GM19193 (cell line): ENCODE results near the gene VSX1.

Experiments used
- POLR2A ChIP-seq: IDR thresholded peaks from 4 replicates; pipeline ENCODE4 v1.6.1; 2011; ENCODE audit not compliant: insufficient read depth, insufficient read length; ENCODE audit errors: extremely low read depth

The VSX1 gene

DNA sequence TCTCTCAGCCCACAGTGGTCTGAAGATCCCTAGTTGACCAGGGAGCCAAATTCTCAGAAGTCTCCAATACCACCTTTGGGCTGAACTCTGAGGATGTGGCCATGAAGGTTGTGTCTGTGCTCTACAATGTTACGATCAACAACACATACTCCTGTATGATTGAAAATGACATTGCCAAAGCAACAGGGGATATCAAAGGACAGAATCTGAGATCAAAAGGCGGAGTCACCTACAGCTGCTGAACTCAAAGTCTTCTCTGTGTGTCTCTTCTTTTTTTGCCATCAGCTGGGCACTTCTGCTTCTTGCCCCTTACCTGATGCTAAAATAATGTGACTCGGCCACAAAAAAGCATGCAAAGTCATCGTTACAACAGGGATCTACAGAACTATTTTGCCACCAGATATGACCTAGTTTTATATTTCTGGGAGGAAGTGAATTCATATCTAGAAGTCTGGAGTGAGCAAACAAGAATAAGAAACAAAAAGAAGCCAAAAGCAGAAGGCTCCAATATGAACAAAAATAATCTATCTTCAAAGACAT, 17.7 kb upstream of the VSX1 start:
- no peak for TF ChIP-seq POLR2A

DNA sequence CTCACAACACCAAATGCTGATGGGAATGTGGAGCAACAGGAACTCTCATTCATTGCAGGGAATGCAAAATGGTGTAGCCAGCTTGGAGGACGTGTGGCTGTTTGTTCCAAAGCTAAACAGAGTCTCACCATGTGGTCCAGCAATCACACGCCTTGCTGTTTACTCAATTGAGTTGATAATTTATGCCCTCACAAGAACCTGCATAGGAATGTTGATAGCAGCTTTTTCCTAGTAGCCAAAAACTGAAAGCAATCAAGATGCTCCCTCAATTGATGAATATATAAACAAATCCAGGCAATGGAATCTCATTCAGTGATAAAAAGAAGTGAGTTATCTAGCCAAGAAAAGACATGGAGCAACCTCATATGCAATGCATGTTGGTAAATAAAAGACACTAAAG, 15.6 kb upstream of the VSX1 start:
- TF ChIP-seq POLR2A = no peak

GRCh38 chr20:25090492-25091429, 8.8 kb upstream of the VSX1 start:
- no peak for TF ChIP-seq POLR2A

GRCh38 chr20:25089662-25090061, 7.7 kb upstream of the VSX1 start:
- no peak for TF ChIP-seq POLR2A

GRCh38 chr20:25089096-25089495, 7.2 kb upstream of the VSX1 start:
- TF ChIP-seq POLR2A = no peak

DNA sequence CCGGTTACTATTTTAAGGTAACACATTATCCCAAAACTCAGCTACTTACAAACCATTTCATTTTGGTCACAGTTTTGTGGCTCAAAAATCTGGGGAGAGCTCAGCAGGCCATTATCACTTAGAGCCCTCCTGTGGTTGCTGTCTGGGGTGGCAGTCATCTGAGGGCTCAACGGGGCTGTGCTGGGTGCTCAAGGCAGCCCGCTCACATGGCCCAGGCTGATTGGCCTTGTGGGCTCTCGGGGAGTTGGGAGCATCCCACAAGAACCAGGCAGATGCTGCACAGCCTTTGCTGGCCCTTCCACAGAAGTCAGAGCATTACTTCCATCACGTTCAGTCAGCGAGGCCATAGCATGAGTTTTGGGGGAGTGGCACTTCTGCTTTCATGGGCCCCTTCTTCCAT, 6.3 kb upstream of the VSX1 start:
- TF ChIP-seq POLR2A = no peak

GRCh38 chr20:25087186-25087929, 5.4 kb upstream of the VSX1 start:
- TF ChIP-seq POLR2A = no peak

DNA sequence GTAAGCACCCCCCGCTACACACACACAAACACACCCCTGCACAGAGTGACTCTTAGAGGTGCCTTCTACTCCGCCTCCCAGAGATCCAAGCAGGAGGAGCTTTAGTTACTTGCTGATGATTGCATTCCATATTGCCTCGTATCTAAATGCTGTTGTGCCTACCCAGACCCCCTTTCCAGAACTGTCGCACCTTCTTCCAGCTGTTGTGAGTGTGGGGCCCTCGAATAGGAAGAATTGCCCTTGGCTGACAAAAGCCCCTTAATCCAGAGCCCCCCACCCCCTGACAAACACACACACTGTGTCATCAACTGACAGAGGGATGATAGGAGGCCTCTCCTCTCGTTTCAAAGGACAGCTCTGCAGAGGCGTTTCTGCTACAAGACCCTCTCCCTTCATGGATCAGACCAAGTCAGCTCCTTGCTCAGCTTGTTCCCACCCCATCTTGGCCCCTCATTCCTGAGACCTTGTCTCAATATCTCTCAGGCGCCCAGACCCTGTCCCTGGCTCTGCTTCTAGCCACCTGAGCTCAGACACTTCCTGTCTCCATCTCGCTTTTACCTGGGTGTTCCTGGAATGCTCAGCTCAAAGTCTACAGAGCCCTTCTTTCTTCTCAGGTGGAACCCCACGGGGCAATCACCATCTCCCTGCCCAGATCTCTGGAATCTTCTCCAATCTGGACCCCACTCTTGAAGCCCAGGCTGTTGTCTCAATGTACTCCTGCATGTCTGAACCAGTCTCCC, 4.0 kb upstream of the VSX1 start:
- TF ChIP-seq POLR2A = no peak

DNA sequence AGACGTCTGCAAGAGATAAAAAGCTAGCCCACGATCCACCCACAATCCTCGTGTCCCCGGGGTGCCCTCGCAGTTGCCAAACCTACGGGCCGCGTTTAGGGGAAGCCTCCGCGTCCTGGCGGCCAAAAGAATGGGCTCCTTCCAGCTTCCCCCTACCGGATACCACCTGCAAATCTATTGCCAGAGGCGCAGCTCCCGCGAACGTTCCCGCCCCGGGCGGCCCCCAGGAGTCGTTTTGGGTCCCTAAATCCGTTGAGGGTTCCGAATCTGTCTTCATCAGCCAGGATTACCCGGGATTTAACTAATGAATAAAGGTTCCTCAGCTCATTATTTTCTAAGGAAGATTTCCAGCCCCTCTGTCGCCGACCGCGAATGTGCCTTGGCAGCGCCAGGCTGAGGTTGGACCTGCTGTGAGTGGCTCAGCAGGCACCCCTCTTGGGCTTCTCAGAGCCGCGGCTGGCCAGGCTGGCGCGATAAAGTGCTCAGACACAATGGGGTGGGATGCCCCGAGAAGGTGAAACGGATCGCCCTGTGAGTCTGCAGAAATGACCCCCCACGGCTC, 2.8 kb upstream of the VSX1 start:
- TF ChIP-seq POLR2A = no peak

DNA sequence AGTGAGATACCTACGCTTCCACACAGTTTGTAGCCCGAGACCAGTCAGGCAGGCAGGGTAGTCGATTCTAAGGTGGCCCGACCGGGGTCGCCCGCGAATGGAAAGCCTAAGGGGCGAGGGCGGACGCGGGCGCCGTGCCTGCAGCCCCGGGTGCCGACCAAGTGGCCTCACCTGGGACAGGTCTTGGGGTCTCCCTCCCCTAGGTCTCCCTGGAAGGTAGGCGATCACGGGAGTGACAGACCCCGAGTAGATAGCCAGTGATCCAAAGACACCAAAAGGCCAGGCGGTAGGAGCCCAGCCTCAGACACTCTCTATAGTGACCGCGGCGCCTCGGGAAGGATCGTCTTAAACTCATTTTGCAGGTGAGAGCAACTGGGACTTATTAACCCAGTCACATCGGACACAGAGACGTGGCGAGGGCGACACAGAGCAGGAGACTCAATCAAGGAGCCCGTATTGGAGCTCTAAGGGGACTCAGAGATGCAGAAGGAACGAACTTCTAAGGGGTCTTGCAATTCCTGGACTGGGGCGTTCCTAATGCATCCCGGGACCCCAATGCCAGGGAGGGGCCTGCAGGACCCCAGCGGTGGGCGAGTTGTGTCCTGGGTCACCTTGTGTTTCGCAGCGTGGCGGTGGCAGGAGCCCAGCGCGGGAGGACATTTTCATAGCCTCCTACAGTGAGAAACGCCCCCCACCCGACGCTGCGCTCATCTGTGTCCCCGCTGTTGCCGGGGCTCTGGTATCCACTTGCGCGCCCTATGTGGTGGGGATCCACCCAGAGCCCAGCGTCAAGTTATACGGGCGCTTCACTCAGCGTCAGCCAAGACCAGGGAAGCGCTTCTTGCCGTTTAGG, 2.1 kb upstream of the VSX1 start:
- no peak for TF ChIP-seq POLR2A

DNA sequence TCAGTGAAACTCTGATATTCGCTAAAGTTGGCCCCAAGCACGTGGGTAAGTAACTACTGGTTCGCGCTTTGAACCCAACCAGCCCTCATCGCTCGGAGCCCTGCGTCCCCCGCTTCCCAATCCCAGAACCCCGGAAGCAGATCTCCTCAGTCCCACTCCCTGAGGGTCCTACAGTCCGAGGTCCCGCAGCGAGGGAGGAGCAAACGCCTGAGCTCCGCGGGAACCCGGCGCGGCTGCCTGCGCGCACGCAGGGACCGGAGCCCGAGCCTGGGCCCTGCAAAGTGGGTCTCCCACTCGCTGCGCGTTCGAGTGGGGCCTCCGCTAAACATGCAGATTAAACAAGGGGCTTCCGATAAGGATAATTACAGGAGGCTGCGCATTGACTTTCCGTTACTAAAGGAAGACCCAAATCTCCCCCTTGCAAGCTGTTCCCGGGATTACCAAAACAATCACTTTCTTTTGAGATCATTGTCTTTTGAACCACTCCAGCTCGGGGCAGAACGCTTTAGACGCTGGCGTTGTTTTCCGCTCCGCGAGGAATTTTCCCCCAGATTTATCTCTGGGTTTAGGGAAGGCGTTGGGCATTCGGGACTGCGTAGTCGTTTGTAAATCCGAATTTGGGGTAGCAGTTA, 1.3 kb upstream of the VSX1 start:
- TF ChIP-seq POLR2A = no peak

DNA sequence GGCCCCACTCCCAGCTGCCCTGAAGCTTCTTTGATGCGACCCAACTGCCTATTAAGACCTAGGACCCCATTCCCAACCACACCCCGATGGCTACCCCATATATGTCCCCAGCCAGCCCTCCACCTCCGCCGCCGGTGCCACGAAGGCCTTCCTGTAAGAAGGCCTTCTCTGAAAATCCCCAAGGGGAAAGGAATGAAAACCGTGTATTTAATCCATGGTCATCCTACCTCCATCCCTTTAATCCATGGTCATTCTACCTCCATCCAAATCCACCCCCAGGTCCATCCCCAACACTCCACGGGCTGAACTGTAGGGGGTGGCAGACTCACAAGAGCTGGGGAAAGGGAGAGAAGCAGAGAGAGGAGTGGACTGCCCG, 545 bp upstream of the VSX1 start:
- no peak for TF ChIP-seq POLR2A

- TF ChIP-seq POLR2A = no peak
These were observed 744 bp downstream of the VSX1 start for GRCh38 chr20:25081065-25081729.
